ENCODE measurements around the gene ZBTB25. TPM values are rescaled to one million over a fixed set of nuclear protein-coding genes. Genes with fewer than 3 reads are reported as not detected.

Gene ZBTB25
- polyA plus RNA-seq, 1 donor (not counting 4 experiments of a cell fraction or from before 2014, with no cell fraction given): 6.8 TPM

DNA sequence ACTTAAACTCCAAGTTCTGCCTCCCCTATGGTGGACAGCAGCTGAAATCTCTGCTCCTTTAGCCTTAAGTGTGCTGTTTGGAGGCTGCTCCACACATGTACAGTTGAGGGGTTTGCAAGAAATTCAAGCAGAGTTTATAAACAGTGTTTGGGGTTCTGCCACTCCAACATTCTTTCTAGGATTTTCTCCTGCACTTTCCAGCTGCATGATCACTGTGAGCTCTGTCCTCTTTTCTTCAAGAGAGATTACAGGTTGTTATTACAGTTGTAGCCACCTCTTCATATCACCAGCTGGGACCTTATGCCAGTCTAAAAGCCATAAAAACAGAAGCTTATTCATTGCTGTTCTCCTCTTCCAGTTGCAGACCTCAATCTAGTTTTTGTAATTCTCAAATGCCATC lies 8.4 kb downstream of the ZBTB25 start:
- no peaks in the 10 kb centered on the region for H4K20me1 ChIP-seq (ENCODE audit: control insufficient read depth, extremely low read depth, insufficient read depth, low read length)
- no peaks in the 10 kb centered on the region for H3K9me1 ChIP-seq (ENCODE audit: control insufficient read depth, extremely low read depth, insufficient read depth, low read length)
- dilution Hi-C loops (cut with MboI; ENCODE audit: extremely low pct_ligation_motif_present, low sequenced_read_pairs): no loop called here
- no peak for DNase-seq (ENCODE audit: low read depth, low spot score)
- H3K4me1 ChIP-seq (ENCODE audit: control insufficient read depth, extremely low read depth, insufficient read depth, low read length): no peaks in the 10 kb centered on the region
- no peaks in the 10 kb centered on the region for H3K9me3 ChIP-seq (ENCODE audit: control insufficient read depth, low read depth, low read length)
- TF ChIP-seq, protein P1, sequence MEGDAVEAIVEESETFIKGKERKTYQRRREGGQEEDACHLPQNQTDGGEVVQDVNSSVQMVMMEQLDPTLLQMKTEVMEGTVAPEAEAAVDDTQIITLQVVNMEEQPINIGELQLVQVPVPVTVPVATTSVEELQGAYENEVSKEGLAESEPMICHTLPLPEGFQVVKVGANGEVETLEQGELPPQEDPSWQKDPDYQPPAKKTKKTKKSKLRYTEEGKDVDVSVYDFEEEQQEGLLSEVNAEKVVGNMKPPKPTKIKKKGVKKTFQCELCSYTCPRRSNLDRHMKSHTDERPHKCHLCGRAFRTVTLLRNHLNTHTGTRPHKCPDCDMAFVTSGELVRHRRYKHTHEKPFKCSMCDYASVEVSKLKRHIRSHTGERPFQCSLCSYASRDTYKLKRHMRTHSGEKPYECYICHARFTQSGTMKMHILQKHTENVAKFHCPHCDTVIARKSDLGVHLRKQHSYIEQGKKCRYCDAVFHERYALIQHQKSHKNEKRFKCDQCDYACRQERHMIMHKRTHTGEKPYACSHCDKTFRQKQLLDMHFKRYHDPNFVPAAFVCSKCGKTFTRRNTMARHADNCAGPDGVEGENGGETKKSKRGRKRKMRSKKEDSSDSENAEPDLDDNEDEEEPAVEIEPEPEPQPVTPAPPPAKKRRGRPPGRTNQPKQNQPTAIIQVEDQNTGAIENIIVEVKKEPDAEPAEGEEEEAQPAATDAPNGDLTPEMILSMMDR (optimal IDR thresholded peaks at IDR 0.05 in 1 of 3, IDR thresholded peaks at IDR 0.05 in 1 of 3, conservative IDR thresholded peaks at IDR 0.05 in 1 of 3; ENCODE audit: extremely low read depth in 1 of 3, insufficient read depth in 2 of 3, low read length in 3 of 3): no peak
- no peak for TF ChIP-seq EZH2 (IDR thresholded peaks at IDR 0.05; ENCODE audit: low read length)
- peaks cover 6% of the 10 kb centered on the region for H3K79me2 ChIP-seq (ENCODE audit: control insufficient read depth, insufficient read depth, low read length)
- H3K4me3 ChIP-seq (ENCODE audit: control insufficient read depth in 2 of 3, extremely low read depth in 1 of 3, insufficient read depth in 2 of 3, low read depth in 1 of 3, low read length in 3 of 3): no peak overlapping the region
- no peak overlapping the region for H3K9ac ChIP-seq (ENCODE audit: control insufficient read depth, extremely low read depth, insufficient read depth, low read length)
- H3K4me2 ChIP-seq (ENCODE audit: control insufficient read depth, extremely low read depth, insufficient read depth, low read depth, low read length): no peak overlapping the region
- H3K27ac ChIP-seq (ENCODE audit: control insufficient read depth, insufficient read depth, low read length): no peak overlapping the region
- no peak overlapping the region for H2AFZ ChIP-seq (ENCODE audit: control insufficient read depth, low read length)
- H3K36me3 ChIP-seq (ENCODE audit: control insufficient read depth in 2 of 2, extremely low read depth in 1 of 2, insufficient read depth in 2 of 2, low read length in 2 of 2): peaks cover 0 to 4% of the 10 kb centered on the region in 2 experiments
- H3K27me3 ChIP-seq (ENCODE audit: control insufficient read depth, extremely low read depth, insufficient read depth, low read length): no peaks in the 10 kb centered on the region
- no peak for FAIRE-seq

- H3K4me1 ChIP-seq (ENCODE audit: control insufficient read depth, extremely low read depth, insufficient read depth, low read length): no peaks in the 10 kb centered on the region
- TF ChIP-seq EZH2 (IDR thresholded peaks at IDR 0.05; ENCODE audit: low read length): no peak
- TF ChIP-seq, protein P1 (optimal IDR thresholded peaks at IDR 0.05 in 1 of 3, IDR thresholded peaks at IDR 0.05 in 1 of 3, conservative IDR thresholded peaks at IDR 0.05 in 1 of 3; ENCODE audit: extremely low read depth in 1 of 3, insufficient read depth in 2 of 3, low read length in 3 of 3): no peak
- peaks cover 0 to 4% of the 10 kb centered on the region in 2 experiments for H3K36me3 ChIP-seq (ENCODE audit: control insufficient read depth in 2 of 2, extremely low read depth in 1 of 2, insufficient read depth in 2 of 2, low read length in 2 of 2)
- FAIRE-seq: no peak
- H3K79me2 ChIP-seq (ENCODE audit: control insufficient read depth, insufficient read depth, low read length): no peaks in the 10 kb centered on the region
- H3K9me1 ChIP-seq (ENCODE audit: control insufficient read depth, extremely low read depth, insufficient read depth, low read length): no peaks in the 10 kb centered on the region
- H4K20me1 ChIP-seq (ENCODE audit: control insufficient read depth, extremely low read depth, insufficient read depth, low read length): no peaks in the 10 kb centered on the region
- no peak overlapping the region for H3K27ac ChIP-seq (ENCODE audit: control insufficient read depth, insufficient read depth, low read length)
- no peak overlapping the region for H3K9ac ChIP-seq (ENCODE audit: control insufficient read depth, extremely low read depth, insufficient read depth, low read length)
- no peak for DNase-seq (ENCODE audit: low read depth, low spot score)
- H2AFZ ChIP-seq (ENCODE audit: control insufficient read depth, low read length): no peak overlapping the region
- no peak overlapping the region for H3K4me3 ChIP-seq (ENCODE audit: control insufficient read depth in 2 of 3, extremely low read depth in 1 of 3, insufficient read depth in 2 of 3, low read depth in 1 of 3, low read length in 3 of 3)
- no peaks in the 10 kb centered on the region for H3K9me3 ChIP-seq (ENCODE audit: control insufficient read depth, low read depth, low read length)
- dilution Hi-C loops (cut with MboI; ENCODE audit: extremely low pct_ligation_motif_present, low sequenced_read_pairs): no loop called here
- H3K27me3 ChIP-seq (ENCODE audit: control insufficient read depth, extremely low read depth, insufficient read depth, low read length): no peaks in the 10 kb centered on the region
- no peak overlapping the region for H3K4me2 ChIP-seq (ENCODE audit: control insufficient read depth, extremely low read depth, insufficient read depth, low read depth, low read length)
Measured at GRCh38 chr14:64493455-64493854, 10.2 kb downstream of the ZBTB25 start.
